Measurements from ENCODE around the gene TPPP3. TPM values are rescaled to one million over a fixed set of nuclear protein-coding genes. Genes with fewer than 3 reads are reported as not detected.

TPPP3 gene
- total RNA-seq, 4 donors from 2014 or later, result 2.0 to 5.9 (median 2.6) TPM

DNA sequence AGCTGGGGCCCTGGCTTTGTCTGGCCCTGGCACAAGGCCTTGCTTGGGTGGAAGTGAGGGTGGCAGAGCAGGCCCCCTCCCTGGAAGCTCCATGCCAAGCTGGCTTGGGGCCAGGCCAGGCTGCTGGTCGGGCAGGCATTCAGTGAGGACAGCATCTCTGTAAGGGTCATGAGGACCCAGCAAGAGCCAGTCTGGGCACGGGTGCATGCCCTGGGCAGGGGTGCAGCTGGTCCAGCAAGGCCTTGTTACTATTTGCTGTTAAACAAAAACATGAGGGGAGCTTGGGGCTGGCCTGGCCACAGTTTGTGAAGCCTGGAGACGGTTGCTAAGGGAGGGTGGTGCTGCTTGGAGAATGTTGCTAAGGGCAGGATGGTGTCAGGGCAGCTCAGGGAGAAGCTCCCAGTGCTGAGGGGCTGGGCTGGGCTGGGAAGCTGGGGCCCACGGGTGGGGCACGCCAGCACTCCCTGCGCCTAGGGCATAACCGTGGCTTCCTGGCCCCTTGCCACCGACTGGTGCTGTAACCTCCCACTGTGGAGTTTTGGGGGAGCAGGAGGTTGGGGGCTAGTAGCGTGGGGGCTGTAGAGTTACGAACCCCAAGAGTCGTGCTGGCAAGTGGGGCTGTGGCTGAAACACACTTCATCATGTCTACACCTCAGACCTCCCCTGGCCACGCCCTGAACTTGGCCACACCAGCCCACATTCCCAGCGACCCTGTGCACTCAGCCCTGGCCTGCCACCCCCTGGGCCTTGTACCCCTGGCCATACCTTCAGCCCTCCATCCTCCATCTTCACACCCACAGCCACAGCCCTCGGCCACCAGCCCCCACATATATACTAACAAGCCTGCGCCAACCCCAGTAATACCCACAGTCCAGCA, 1.6 kb downstream of the TPPP3 start:
- TF ChIP-seq, protein P1, sequence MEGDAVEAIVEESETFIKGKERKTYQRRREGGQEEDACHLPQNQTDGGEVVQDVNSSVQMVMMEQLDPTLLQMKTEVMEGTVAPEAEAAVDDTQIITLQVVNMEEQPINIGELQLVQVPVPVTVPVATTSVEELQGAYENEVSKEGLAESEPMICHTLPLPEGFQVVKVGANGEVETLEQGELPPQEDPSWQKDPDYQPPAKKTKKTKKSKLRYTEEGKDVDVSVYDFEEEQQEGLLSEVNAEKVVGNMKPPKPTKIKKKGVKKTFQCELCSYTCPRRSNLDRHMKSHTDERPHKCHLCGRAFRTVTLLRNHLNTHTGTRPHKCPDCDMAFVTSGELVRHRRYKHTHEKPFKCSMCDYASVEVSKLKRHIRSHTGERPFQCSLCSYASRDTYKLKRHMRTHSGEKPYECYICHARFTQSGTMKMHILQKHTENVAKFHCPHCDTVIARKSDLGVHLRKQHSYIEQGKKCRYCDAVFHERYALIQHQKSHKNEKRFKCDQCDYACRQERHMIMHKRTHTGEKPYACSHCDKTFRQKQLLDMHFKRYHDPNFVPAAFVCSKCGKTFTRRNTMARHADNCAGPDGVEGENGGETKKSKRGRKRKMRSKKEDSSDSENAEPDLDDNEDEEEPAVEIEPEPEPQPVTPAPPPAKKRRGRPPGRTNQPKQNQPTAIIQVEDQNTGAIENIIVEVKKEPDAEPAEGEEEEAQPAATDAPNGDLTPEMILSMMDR (IDR thresholded peaks at IDR 0.05; ENCODE audit: low read depth), result no peak

DNA sequence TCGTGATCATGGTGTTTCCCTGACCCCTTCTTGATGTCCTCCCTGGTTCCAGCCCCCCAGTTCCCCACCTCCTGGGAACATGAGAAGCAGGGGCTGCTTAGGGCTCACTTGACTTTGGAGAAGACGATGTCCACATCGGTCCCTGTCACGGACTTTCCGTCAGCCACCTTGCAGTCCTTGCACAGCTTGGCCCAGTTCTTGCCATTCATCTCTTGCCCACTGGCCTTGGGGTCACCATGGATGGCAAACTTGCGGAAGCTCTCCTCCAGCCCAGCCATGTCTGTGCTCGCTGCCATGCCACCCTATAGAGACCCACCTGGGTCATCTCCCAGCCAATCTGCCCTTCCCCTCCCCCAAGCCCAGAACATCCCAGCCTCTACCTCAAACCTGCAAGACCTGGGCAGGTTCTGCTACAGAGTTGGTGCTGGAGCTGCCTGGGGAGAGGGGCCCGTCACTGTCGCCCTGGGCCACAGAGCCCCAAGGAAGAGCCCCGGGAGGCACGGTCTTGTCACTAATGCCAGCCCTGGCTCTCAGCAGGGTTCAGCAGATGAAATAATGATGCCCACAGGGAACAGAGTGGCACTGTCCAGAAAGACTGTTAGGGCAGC, 2.4 kb downstream of the TPPP3 start:
- TF ChIP-seq, protein P1 (IDR thresholded peaks at IDR 0.05; ENCODE audit: low read depth), result no peak

DNA sequence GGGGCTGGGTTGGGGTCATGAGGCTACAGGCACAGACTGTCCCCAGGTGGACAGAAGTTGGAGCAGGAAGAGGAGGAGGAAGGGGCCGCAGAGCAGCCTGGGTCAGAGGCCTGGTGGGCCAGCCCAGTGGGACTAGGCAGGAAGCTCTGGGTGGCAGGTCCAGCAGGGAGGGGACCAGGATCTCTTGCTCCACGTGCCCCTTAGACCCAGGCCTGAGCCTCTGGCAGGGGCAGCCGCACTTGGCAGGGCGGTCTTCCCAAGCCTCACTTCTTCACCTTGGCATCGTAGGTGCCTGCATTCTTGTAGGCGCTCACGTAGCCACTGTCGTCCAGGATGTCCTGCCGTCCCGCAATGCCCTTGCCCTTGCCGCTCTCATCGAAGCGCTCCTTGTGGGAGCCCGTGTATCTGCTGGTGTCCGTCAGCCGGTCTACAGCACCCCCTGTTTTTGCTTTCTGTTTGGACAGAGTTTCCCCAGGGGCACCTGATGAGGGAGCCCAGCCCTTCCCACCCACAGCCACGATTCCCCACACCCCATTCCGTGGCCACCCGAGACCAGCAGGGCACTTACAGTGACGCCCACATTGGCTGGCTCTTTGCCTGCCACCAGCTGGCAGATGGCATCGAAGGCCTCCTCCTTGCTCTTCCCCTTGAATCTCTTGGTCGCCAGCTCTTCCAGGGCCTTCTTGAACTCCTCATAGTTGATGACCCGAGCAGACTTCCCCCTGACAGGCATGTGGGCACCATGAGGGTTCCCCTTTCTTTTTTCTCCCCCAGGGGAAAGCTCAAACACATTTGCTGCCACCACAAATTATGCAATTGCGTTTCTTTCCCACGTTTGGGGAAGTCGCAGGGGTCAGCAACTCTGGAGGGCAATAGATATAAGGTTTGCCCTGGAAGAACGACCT, 3.1 kb downstream of the TPPP3 start:
- TF ChIP-seq, protein P1 (IDR thresholded peaks at IDR 0.05; ENCODE audit: low read depth), result no peak

DNA sequence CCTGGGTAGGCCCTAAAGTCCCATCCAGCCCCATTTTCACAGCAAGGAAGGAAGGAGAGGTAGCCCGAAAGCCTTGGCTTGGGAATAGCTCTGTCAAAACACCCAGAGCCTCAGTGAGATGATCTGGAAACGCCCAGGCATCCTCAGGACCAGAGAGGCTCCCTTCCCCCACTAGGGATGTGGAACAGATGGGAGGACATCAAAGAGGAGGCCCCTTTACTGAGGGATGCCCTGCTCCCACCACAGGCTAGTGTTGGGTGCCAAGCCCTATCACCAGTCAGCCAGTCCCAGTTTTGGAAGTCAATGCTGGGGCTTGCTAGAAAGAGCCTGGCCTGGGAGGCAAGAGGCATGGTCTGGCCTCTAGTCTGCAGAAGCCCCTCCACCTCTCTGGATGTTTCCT, 4.7 kb downstream of the TPPP3 start:
- TF ChIP-seq, protein P1 (IDR thresholded peaks at IDR 0.05; ENCODE audit: low read depth), result no peak

DNA sequence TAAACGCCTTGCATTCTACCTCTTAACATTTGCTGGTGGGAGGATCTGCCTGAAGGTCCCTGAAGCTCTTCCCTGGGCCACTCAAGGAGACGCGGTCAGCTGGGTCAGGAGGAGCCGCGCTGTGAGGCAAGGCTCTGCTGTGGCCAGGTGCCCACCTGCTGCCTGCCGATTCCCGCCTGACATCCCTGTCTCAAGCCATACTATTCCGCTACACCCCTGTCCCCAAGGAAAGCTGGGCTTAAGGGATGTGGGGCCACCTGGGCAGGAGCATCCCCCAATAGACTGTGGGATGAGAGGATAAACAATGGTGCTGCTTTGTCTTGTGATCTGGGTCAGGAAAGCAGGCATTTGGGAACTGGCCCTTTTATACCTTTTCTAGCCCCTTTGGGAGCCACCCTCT, 5.1 kb downstream of the TPPP3 start:
- TF ChIP-seq, protein P1 (IDR thresholded peaks at IDR 0.05; ENCODE audit: low read depth), result no peak

DNA sequence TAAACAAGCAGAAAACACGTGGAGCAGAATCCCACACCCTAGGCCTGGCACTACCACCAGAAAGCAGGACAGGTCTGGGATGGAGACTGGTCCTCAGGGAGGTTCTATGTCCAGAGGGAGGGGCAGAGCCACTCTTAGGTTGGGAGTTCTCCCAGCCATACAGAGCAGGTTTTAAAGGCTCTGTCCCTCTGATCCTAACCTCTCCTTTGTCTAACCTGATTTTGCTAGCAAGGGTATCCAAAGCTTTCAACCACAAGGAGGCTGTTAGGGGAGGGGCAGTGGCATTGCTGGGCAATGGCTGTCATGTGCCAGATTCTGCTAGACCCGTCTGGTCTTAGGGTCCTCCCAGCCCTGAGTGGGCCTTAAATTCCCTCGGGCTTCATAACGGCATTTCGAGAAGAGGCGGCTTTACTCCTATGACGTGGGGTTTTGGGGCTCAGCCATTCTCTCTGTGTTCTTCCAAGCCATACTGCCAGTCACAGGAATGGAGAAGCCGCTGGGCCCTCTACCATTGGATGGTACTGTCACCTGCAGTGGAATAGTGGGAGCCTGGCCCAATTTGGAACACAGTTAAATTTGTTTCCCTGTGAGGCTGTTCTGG, 5.7 kb downstream of the TPPP3 start:
- TF ChIP-seq, protein P1 (IDR thresholded peaks at IDR 0.05; ENCODE audit: low read depth), result no peak

All from subcutaneous adipose tissue (tissue), 4 donors.